HK-2 (cell line): Measurements from ENCODE around the gene FAM216B.
"Not testable (repeated sequence)": the region's sequence is repeated elsewhere in the genome, so short reads cannot be mapped to it uniquely, and the experiment has no call there.

Source experiments
- DNase-seq: peaks from one replicate; pipeline ENCODE4 v3.0.0-alpha.2; 2018; ENCODE audit not compliant: unreplicated experiment

The FAM216B gene

DNA sequence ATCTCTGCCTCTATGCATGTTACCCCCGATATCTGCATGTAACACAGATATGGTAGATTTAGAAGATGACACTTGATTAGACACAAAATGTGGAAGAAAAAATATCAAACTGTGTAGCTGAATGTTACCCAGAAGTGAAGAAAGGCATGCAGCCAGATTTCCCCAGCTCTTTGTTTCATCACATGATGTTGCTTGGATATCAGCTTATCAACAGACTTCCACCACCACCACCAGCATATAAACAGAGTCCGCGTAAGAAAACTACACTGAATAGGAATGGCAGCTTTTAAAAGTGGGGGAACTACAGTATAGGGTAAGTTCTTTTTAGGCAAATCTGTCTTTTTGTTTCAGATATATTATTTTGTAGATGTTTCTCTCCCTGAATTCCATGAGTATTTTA is at the start of gene FAM216B:
TSS of gene FAM216B (plus strand) at position 233 of the 400 bp plus-strand sequence. CDS start 2,484 bp downstream, outside the sequence.
- DNase-seq: no peak

DNA sequence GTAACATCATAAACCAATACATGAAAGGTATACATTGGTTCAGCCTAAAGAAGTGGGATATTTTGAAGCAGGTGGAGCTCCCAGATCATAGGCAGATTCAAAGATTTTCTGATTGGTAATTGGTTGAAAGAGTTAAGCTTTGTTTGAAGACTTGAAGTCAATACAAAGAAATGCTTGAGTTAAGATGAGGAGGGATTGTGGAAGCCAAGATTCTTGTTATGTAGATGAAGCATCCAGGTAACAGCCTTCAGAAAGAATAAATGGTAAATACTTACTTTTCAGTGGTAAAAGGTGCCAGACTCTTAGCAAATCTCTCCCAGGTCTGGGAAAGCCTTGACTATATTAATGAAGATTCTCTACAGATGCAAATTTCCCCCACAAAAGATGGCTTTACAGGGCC is 49.3 kb upstream of the FAM216B start:
- no peak for DNase-seq

DNA sequence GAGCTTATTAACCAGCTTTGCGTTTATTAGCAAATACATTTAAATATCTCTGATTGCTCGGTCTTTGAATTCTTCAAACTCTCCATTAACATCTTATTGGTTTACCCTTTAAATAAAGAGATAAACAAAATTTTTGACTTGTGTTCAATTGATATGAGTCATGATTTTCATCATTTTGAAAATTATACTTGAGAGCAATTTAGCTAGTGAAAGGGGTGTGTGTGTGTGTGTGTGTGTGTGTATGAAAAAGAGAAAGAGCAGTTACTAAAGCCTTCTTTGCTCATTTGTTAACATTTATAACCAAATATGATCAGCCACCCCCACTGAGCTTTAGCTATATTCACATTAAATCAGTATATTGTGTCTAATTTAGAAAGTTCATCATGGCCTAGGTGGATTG is 48.3 kb upstream of the FAM216B start:
- DNase-seq: no peak

DNA sequence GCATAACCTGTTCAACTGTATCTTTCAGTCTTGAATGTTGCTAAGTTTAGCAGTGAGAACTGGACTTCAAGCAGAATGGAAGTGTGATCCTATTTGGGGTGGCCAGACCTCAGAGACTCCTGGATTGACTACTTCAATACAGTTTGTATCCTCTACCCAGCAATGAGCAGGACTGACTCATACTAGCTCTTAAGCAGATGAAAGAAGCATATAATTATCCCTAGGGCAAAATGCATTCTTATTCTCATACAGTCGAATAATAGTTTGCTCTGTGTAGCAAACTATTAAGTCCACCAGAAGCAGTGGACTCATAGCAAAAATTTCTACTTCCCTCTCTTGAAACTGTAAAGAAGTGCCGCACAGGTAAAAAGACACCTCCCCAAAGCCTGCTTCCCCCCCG is 46.4 kb upstream of the FAM216B start:
- no peak for DNase-seq

DNA sequence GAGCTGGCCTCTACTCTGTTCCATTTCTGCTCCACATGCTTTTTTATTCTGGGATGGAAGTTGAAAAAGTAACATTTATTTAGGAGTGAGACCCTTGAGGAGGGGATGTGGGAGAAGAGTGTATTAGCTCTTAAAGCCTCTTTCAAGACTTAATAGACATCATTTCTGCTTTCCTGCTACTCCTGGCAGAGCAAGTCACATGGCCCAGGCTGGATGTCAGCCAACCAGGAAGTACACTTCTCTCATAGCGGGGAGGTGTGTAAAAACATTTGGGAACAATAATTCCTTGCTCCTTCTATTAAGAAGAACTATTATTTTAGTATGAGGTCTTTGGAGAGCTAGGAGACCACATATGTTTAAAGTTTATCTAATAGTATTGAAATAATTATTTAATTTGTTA is 40.6 kb upstream of the FAM216B start:
- DNase-seq: no peak

DNA sequence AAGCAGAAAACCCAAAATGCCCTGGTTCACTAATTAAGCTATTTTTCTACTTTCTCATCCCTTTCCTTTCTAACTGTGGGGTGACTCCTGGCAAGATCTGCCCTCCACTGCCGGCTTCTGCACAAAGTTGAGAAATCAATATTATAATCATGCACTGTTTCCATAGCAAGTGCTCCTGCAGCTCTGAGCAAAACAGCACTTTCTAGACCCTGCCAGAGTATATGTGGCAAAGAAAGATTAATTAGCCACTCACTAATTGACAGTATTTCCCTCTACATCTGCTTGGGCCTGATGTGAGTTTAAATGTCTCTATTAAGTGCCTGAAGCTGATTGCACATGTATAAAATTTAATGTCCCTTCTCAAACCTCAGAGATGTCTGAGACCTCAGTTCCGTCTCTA is 39.5 kb upstream of the FAM216B start:
- no peak for DNase-seq

DNA sequence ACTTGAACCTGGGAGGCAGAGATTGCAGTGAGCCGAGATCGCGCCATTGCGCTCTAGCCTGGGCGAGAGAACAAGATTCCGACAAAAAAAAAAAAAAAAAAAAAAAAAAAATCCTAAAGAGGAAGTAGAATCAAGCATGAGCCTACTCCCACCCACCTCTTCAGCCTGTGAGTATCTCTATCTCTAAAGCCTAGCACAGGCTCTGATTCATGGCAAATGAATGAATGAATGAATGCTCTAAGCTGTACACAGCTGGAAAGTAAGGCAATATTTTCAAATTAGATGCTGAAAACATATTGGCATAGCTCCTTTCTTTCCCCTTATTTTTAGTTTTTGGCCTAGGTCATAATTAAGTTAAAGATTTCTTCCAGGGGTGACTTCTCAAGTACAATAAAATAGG is 35.7 kb upstream of the FAM216B start:
- DNase-seq: no peak

DNA sequence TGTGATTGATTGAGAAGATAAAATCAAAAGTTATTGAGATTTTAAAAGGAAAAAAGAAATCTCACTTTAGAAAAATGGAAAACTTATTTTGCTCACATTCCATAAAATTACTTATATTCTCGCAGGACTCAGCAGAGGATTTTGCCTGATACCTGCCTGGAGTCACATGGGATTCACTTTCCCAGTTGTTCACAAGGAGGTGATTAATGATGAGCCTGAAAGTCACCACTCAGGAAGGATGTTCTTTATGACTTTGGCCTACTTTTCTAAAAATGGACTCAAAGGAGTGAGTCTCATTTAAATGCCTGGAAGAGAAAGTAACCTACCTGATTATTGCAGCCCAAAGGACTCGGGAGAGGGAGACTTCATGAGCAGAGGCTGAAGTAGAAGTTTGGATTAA is 34.5 kb upstream of the FAM216B start:
- DNase-seq: no peak

DNA sequence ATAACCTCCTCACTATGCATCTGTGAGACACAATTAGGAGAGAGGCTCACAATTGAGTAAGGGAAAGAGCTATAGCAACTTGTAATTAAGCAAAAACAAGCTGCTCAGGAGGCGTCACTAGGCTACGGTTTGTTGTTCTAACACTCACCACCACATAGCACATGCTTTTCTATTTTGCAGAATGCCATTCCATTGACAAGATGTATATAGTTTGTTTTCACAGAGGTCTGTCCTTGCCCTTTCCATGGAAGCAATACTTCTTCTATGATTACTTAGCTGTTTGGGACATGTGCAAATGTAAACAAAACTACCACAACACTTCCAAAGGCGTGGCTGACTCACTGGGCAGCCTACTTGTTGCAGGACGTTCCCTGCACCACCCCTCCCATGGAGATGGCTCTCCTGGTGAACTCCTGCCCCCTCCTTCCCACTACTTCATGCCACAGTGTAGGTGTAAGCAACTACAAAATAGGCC is 33.9 kb upstream of the FAM216B start:
- no peak for DNase-seq

DNA sequence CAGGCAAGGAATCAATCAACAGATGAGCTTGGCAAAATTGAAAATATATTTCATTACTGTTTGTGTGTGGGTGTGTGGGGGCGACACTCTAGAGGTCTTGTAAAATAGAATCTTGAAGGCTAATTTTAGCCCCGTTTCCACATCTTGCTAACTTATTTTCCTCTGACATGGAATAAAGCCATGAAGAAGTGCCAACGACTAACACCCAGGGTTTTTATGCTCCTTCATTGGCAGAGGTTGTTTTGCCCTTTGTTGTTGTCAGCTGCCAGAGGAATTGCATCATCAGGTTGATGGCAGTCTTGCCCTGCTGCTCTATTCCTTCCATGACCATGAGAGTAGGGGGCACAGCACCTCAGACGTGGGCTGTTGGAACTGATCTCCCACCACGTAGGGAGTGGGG is 30.6 kb upstream of the FAM216B start:
- no peak for DNase-seq

DNA sequence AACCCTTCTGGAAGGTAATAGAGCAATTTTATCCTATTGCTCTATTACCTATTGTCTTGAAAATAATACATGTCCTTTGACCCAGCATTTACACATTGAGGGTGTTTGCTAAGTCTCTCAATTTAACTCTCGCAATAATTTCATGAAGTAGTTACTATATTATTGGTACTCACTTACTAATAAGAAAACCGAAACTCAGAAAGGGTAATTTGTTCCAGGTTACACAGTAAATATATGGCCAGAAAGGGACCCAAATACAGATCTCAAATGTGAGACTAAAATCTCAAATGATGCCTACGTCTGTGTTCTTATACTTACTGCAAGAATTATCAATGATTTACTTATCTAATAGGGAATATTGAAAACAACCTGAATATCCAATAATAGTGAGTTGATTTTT is 29.7 kb upstream of the FAM216B start:
- no peak for DNase-seq

DNA sequence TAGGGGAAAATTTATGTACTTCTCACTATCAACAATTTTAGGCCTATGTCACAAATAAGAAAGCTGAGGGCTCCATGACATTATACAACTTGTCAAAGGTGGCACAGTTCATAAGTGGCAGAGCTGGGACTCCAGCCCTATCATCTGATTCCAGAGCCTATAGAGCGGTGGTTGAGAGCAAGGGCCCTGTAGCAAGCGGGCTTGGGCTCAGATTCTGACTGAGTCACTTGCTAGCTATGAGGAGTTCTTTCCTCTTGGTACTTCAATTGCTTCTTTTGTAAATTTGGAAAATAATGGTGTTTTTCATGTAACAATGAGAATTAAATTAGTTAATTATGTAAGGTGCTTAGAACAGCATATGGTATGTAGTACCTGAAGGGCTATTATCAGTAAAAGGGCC is 28.7 kb upstream of the FAM216B start:
- no peak for DNase-seq

DNA sequence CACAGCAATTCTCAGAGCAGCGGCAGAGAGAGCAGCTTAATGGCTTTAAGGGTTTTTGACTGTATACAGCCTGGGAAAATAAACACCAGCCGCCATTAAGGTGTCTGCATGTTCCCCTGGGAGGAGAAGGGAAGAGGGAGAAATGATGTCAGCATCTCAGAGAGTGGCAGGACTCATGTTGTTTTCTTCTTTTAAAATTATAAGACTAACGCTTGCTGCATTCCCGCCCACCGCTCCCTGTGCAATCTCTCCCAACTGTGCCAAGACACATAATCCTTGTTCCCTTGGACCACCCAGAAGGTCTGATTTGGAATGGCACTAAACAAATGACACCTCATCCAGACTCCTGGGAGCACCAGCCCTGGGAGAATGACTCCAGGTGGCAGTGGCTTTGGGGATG is 27.7 kb upstream of the FAM216B start:
- DNase-seq: no peak

DNA sequence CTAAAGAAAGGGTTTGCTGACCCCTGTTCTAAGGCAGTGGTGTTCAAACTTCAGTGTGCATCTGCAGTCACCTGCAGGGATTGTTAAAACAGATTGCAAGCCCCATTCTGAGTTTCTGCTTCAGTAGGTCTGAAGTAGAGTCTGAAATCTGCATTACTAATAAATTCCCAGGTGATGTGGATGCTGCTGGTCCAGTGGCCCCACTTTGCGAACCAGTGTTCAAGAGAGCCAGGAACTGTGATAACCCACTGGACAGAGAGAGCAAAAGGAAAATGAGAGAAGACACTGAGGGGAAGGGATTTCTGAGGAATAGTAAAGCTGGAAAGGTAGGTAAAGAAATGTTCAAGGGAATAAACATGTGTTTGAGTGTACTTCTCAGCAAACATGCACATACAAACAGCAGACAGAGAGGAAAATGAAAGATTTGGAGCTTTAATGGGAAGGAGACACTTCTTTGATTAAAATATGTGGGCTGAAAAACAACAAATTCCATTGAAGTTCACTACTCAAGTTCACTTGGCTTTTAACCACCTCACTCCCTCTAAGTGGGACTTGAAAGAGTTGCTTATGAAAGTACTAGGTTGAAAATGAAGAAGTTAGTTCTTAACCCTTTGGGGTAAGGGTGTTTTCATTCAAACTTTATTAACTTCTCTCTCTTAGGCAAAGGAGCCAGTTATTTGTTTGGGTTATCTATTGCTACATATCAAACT is 26.4 kb upstream of the FAM216B start:
- no peak for DNase-seq

DNA sequence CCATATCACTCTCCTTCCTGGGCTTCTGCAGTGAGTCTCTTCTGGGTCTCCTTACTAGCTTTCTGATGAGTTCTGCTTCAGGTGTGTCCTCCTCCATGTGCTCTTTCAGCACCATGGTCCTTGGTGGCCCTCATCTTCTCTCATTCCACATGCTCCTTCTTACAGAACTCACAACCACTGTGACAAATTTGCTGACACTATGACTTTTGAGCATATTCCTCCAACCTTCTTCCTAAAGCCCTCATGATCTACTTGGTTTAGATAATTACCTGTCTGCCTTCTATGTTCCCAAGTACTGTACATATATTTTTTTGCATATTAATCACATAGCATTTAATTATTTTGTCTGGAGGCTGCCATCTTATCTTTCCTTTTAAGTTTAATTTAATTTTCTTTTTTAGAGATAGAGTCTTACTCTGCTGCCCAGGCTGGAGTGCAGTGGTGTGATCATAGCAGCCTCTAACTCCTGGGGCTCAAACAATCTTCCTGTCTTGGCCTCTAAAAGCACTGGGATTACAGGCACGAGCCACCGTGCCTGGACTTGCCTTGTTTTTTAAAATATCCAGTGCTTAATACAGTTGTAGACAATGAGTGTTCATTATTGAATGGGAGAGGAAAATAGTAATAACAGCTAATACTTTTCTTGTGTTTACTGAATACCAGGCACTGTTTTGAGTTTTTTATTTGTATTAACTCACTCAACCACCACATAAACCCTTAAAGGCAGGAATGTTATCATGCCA is 23.5 kb upstream of the FAM216B start:
- no peak for DNase-seq

DNA sequence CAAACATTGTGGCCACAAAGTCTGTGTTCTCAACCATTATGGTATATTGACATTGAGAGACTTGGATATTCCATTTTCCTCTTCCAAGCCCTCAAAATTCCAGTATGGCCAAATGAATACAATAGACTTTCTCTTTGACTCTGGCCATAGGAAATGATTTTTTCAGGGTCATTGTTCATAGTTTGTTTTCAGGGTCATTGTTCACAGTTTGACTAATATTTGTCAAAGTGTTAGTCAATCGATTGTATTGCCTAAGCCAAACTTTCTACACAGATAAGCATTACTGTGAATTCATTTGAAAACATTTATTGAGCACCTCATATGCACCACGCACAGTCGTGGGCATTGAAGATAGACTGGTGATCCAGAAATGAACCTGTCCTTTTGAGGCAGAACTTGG is 22.9 kb upstream of the FAM216B start:
- DNase-seq: no peak

DNA sequence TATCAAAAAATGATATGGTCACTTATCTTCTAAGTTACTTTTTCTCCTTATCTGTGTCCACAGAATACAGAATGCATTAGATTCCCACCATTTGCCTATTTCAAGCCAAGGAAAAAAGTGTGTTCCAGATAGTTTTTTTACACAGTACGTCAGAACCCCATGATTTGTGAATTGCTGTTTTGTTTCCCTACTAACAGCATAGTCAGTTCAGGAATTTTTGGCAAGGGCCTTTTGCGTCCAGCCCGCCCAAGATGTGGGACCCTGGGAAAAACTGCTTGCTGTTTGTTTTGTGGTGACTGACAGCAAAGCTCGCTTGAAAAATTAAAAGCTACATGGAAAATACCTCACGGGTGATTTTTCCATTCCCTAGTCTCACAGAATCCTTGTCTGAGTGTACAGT is 20.4 kb upstream of the FAM216B start:
- no peak for DNase-seq

DNA sequence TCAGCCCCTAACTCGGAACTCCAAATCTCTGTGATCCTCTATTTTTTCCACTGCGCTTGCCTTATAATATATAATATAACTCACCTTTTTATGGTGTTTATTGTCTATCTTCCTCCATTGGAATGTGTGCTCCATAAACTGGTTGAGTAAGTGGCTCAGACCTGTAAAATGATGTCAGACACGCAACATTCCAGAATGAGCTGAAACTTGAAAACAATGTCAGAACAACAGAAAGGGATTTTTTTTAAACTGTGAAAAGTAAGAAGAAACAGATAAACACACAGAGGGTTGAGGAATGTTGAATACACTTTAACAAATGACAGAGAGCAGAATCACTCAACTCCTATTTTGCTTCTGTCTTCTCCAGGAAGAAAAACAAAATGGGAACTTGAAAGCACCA is 19.1 kb upstream of the FAM216B start:
- DNase-seq: no peak

DNA sequence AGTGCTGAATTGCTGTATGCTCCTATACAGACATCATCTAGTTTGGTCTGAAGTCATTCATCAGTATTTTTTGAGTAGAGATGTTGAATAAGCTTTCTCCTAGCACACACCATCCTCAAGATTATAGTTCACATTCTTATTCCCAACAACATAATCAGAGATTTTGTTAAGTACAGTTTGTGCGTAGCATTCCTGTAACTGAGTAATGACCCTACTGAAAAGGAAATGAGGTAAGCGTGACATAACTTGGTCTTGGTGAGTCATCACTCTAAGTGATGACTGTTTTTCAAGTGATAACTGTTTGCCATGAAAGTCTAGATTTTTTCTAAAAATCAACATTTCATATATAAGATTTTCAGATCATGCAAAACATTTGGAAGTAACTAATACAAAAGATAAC is 18.5 kb upstream of the FAM216B start:
- DNase-seq: no peak

DNA sequence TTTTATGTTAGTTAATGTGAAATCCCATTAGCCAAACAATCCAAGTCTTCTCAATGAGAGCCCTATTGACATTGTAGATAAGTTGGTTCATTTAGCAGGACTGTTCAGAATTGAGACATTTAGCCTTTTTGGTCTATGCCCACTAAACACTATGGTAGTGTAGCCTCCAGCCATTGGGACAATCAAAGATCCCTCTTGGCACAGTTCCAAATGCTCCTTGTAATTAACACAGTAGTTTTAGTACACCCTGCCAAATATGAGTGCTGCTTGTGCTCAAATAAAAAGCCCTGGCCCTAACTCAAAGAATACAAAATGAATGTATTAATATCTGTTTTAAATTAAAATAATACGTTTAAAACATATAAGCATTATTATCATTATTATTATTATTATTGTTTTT is 15.4 kb upstream of the FAM216B start:
- no peak for DNase-seq

DNA sequence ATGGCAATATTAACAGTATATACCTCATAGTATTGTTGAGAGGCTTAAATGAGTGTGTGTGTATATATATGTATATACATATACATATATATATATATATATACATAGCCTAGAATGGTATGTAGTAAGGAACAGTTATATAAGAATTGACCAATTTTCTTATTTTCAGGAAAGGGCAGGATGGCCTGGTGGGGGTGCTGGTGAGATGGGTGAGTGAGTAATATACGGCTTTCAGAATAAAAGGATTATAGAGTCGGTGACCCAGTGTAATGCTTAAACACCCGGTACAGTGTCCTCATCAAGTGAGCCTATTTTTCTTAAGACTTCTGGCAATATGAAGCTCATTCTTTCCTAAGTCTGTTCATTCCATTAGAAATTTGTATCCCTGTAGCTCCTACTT is 11.7 kb upstream of the FAM216B start:
- no peak for DNase-seq

DNA sequence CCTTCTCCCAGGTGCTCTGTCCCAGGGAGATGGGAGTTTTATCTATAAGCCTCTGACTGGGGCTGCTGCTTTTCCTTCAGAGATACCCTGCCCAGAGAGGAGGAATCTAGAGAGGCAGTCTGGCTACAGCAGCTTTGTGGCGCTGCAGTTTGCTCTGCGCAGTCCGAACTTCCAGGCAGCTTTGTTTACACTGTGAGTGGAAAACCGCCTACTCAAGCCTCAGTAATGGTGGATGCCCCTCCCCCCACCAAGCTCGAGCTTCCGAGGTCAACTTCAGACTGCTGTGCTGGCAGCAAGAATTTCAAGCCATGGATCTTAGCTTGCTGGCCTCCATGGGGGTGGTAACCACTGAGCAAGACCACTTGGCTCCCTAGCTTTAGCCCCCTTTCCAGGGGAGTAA is 4.8 kb upstream of the FAM216B start:
- not testable (repeated sequence) for DNase-seq

DNA sequence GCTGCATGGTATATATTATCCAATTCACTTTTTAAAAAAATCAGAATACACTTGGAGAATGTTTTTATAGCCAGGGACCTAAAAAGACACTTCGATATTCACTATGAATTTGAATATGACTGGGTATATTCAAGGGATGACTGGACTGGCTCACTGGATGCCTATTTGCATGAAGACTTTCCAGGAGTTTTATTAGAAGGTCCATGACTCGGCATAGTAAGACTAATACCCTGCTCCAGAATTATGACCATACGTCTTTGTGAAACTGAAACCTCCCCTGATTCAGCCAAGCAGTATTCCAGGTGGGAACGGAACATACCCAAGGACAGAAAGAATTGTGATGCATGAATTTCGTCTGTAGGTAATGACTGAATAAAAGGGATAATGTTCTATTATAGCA is 3.9 kb upstream of the FAM216B start:
- DNase-seq: no peak

DNA sequence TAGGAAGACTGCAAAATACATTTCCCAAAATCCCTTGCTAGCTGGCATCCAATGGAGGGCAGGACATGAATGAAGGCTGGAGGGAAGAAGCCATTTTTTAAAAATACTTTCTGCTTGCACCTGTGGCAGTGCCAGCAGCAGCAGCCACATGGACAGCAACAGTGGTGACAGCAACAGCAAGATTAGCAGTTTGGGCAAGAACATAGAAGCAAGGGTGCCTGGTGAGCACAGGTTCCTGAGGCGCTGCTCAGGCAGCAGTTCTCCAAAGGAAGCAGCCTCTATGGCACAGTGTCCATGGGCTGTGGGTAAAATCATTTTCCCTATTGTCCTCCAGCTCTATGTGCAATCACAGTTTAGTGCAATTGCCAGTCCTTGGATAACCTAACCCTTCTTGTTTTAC is 1.3 kb upstream of the FAM216B start:
- DNase-seq: no peak
